ENCODE measurements around the gene XBP1. TPM values are rescaled to one million over a fixed set of nuclear protein-coding genes. Genes with fewer than 3 reads are reported as not detected.
A peak's percentile ranks its signal among the peaks of the same experiment; 100 is the strongest.
"Not testable (repeated sequence)": the region's sequence is repeated elsewhere in the genome, so short reads cannot be mapped to it uniquely, and the experiment has no call there.

The XBP1 gene
- total RNA-seq, 1 donor from 2014 or later, result 107 TPM

DNA sequence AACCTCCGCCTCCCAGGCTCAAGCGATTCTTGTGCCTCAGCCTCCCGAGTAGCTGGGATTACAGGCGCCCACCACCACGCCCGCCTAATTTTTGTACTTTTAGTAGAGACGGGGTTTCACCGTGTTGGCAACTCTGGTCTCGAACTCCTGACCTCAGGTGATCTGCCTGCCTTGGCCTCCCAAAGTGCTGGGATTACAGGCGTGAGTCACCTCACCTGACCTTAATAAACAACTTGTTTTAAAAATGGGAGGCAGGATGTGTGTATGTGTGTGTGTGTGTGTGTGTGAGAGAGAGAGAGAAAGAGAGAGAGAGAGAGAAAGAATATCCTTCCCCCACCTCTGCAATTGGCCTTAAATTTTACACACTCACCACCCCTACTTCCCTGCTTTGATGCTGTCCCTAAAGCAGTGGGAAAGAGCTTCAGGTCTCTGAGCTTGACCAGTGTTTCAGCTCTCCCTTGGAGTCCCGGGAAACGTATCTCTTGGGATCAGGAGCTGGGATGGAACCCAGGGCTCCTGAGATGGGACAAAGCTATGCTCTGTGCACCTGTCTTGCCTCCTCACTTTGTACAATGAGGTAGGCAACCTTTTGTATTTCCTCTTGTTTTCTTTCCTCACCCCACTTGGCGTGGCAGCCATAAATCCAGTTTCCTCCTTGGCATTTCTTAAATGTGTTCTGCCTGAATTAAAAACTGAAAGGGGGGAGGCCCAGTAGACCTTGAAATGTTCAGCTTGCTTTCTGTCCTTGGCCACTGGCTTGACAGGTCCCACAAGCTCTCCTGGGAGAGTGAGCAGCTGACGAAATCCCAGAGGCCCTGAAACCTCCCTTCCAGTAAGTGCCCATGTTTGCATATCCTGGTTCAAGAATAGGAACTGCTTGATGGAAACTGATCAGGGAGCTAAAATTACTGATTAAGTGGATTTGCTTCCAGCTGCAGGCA is 17.8 kb upstream of the XBP1 start:
- peak; percentile 91 for ATAC-seq

DNA sequence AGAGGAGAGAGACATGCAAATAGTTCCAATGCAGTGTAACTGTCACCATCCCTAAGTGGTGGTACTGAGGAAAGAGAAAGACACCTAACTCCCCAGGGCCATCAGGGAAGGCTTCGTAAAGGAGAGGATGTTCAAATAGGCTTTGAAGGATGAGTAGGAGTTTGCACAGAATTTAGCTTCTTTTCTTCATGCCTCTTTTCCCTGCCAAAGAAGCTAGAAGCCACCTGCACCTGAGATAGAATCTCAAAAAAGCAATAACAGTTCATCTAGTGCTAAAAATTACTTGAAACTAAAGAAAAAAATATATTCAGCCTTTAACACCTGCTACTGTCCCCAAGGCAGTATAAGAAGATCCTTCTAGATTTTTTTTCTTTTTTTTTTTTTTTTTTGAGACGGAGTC is 16.7 kb upstream of the XBP1 start:
- no peak for ATAC-seq

DNA sequence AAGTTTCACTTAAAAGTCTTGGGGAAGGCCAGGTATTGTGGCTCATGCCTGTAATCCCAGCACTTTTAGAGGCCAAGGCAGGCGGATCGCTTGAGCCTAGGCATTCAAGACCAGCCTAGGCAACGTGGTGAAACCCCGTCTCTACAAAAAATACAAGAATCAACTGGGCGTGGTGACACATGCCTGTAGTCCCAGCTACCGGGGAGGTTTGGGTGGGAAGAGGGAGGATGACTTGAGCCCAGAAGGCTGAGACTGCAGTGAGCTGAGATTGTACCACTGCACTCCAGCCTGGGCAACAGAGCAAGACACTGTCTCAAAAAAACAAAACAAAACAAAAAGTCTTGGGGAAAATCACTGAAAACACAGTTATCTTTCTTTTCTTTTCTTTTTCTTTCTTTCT is 15.4 kb upstream of the XBP1 start:
- ATAC-seq, result no peak

DNA sequence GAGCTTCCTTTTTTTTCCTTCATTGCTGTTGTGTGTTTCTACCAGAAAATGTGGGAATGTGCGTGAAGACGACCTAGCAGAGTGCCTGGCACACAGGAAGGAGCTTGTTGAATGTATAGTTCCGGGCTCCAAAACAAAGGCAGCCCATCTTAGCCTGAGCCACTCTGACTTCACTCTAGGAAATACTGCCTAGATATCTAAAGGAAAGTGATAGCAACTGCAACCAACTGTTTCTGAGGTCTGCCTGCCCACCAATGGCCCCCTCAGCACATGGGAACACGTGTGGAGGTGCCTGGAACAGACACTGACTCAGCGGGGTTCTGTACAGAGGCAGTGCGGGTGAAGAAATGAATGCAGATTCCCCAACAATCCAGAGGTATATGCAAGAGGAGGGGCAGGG is 14.7 kb upstream of the XBP1 start:
- ATAC-seq, result no peak

DNA sequence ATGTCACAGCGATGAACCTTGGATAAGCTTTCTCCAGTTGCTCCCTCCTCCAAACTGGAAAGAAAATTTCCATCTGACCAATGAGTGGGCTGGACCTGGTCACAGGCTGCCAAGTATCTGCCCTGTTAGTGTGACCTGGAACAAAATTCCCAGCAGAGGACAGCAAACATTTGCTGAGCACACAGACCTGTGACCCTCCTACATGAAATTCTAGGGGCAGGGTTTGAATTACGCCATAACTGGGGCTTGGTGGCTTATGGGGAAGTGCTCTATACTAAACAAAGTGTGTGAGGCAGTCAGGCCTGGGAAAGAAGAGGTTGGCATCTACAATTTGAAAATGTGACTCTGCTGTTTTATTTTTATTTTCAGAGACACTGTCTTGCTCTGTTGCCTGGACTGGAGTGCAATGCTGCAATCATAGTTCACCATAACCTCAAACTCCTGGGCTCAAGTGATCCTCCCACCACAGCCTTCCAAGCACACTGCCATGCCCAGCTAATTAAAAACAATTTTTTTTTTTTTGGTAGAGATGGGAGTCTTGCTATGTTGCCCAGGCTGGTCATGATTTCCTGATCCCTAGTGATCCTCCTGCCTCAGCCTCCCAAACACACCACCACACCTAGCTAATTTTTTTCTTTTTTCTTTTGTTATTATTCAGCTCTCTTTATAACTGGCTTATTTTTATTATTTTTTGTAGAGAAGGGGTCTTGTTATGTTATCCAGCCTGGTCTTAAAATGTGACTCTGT is 13.6 kb upstream of the XBP1 start:
- ATAC-seq, result no peak

DNA sequence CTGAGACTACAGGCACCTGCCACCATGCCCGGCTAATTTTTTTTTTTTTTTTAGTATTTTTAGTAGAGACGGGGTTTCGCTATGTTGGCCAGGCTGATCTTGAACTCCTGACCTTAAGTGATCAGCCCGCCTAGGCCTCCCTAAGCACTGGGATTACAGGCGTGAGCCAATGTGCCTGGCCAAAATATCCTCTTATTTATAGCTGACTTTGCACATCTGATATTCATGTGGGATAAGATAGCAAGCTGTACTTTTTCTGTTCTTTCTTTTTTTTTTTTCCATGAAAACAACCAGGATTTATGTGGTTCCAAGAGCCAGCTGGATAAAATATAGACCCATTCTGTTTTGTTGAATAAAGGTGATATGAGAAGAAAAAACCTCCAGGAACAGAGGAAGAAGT is 12.1 kb upstream of the XBP1 start:
- no peak for ATAC-seq

DNA sequence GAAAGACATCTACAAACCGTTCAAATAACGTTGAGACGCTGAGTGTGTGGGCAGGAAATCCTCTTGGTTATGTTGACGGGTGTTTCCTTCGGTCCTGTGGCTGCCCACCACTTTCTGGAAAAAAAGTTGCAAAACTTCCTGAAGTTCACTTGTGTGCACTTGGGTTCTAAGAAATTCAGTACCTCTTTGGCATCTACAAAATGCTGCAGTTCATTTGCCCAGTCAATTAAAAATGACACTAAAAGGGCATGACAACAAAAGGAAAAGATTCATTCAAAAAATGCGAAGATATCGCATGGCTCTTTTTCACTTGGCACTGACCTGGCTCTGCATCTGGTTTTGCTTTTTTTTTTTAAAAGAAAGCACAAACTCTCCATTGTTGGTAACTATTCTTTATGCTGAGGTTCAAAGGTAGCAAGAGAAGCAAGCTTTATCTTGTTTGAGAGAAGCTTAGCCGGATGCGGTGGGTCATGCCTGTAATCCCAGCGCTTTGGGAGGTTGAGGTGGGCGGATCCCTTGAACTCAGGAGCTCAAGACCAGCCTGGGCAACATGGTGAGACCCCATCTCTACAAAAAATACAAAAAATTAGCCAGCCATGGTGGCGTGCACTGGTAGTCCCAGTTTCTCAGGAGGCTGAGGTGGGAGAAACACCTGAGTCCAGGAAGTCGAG is 10.6 kb upstream of the XBP1 start:
- ATAC-seq, result no peak

DNA sequence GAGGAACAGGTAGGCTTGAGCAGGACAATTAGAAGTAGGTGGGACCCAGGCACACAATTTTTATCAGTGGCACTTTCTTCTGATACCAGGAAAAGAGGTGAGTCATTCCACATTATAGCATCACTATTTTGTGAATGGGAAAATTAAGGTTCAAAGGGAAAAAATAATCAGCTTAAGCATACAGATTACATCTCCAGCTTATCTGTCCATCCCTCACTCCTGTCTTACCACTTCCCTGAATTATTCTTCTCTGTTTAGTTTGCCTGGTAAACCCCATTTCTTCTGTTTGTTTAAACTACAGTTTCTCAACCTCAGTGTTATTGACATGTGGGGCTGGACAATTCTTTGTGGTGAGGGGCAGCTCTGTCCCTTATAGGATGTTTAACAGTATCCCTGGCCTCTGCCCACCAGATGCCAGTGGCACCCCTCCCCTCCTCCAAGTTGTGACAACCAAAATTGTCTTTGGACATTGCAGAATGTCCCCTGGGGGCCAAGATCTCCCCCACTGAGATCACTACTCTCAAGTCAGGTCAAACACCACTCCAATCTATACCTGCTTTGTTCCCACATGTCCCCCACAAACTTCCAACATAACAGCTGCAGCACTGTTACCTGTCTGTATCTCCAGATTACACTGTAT is 8.5 kb upstream of the XBP1 start:
- ATAC-seq, result no peak

DNA sequence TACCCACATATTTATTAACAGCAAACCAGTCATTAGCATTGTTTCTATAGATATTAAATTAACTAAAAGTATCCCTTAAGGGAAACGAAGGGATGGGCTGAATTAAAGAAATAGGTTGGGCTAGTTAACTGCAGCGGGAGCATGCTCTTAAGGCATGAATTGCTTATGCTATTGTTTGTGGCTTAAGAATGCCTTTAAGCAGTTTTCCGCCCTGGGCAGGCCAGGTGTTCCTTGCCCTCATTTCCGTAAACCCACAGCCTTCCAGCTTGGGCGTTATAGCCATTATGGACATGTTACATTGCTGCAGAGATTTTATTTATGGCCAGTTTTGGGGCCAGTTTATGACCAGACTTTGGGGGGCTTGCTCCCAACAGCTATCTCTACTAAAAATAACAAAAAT is 5.1 kb upstream of the XBP1 start:
- not testable (repeated sequence) for ATAC-seq

DNA sequence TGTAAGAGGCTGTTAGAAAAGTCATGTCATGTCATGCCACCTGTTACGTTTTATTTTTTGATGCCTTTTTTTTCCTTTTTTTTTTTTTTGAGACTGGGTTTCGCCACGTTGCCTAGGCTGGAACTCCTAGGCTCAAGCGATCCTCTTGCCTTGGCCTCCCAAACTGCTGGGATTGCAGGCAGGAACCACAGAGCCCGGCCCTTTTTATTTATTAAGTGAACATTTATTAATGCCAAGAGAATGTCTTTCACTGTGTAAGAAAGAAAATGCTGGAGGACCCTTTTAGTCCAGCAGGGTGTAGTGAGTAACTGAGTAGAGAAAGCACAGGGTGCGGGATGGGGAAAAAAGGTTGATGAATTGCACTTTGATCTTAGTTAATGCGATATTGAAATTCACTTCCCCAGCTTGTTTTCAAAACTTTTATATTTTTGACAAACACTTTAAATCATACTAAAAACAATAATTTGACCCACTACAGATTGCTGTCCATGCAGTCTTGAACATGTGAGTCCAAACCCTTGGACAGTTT is 2.3 kb upstream of the XBP1 start:
- no peak for ATAC-seq

DNA sequence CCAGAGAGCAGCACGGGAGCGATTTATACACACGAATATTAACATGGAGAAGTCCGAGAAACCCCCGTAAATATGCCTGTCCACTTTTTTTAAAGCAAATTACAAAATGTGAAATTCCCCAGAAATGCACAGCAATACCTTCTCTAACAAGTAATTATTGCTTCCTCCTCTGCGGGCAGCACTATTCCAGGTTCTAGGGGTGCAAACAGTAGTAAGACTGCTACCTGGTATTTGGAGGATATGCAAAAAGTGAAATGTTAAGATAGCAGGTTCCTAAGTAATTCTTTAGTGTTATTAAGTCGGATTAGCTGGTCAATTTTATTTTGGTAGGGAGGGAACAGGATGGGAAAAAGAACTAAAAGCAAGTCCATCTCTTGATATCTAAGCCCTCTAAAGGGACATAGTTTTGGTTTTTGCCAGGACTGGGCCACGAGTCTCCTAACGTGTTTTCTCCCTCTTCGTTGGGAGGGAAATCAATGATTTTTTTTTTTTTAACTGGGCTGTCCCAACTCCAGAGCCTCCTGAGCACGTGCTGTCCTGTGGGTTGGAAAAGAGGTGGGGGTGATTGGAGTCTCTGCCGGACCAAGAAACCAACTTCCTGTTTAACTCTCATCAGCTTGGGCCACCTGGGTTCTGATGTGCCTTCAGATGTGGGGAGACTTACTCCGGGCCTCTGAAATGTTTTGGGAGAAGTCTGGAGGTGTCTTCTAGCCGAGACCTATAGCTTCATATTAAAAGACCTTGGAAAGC is 1.7 kb upstream of the XBP1 start:
- no peak for ATAC-seq

DNA sequence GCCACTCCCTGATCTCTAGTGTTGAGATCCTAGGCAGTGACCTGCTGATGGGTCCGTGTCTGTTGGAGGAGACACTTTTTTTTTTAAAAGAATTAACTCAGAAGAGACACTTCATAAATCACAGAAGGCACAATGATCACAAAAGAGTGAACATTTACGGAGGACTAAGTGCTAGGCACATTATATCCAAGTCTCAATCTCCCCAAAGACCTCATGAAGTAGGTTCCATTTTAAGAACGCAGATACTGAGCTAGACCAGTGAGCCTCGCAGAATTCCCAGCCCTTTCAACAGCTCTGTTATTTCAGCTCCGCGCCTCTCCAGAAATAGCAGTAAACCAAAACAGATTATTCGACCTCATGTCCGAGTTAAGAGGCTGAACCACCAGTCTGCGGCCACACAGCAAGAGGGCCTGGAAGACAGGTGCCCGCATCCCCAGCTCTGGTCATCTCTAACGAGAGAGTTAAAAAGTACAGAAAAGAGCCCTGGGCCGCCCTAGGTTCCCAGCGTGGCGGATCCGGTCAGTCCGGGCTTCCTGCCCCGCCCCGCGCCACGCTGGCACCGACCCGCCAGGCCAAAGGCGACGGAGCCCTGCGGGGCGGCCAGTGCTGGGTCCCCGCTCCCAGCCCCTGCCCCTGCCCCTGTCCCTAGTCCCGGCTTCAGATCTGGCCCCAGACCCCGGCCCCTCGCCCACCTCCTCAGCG is 612 bp downstream of the XBP1 start:
- peak; percentile 78 for ATAC-seq

DNA sequence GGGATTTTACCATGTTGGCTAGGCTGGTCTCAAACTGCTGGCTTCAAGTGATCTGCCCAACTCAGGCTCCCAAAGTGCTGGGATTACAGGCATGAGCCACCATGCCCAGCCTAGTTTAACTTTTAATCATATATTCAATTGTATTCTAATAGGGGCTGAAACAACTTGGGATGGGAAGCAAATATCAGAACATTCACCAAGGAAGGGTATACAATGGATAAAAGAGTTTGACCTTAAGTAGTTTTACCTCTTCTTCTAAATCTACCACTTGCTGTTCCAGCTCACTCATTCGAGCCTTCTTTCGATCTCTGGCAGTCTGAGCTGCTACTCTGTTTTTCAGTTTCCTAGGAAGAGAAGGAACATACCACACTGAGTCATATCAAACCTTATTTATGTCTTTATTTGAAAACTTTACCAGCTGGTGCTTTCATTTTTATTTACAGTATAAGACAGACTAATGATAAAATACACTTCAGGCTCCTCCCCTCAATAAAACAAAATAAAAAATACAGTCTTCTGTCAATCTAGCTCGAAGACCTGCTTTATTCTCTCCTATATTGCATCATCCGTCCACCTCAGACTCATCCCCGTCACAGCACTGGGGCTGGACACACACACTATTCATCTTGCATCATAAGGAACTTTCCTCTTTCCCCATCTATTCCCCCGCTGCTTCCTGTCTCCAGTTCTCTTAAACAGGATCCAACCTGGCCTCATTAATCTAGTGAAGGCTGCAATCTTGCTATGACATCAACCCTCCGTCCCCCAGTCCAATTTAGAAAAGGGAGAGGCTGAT is 1.4 kb downstream of the XBP1 start:
- peak; percentile 79 for ATAC-seq

DNA sequence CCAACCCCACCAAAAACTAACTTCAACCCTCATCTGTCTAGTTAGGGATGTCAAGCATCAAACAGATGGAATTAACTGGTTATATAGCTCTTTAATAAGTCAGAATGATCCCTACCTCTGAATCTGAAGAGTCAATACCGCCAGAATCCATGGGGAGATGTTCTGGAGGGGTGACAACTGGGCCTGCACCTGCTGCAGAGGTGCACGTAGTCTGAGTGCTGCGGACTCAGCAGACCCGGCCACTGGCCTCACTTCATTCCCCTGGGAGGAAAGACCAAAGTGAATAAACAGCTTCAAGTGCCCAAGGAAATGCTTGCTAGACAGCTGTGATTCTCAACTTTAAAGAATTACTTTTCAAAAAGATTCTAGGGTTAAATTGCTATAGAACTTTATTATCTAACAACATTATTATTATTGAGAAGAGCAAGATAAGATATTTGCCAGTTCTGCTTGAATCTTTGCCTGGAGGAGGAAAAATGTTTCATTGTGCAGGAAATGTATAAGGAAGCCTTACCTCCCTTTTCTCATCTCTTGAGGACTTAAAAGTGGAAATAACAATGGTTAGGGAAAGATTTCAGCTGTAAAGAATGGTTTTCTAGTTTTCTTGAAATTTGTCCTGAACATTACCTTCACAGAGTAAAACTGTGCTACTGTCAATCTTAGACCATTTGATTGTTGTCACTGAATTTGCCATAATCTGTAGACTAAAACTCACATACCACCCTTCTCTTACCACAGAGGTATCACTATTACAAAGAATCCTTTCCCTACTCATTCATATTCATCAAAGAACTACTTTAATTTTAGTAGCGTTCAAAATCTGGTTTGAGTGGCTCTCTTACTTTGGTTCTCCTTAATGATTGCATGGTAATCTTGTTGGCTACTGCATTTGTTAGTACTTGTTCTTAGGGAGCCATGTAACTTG is 4.2 kb downstream of the XBP1 start:
- no peak for ATAC-seq

DNA sequence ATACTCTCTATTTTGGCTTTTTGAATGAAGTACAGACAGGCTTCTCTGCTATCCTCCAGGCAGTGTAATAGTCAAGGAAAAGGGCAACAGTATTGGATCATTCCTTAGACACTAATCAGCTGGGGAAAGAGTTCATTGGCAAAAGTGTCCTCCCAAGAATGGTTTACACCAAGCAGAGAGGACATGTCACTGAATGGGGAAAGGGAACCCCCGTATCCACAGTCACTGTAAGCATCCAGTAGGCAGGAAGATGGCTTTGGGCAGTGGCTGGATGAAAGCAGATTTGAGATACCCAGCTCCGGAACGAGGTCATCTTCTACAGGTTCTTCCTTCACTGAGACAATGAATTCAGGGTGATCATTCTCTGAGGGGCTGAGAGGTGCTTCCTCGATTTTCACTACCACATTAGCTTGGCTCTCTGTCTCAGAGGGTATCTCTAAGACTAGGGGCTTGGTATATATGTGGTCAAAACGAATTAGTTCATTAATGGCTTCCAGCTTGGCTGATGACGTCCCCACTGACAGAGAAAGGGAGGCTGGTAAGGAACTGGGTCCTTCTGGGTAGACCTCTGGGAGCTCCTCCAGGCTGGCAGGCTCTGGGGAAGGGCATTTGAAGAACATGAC is 5.2 kb downstream of the XBP1 start:
- no peak for ATAC-seq

DNA sequence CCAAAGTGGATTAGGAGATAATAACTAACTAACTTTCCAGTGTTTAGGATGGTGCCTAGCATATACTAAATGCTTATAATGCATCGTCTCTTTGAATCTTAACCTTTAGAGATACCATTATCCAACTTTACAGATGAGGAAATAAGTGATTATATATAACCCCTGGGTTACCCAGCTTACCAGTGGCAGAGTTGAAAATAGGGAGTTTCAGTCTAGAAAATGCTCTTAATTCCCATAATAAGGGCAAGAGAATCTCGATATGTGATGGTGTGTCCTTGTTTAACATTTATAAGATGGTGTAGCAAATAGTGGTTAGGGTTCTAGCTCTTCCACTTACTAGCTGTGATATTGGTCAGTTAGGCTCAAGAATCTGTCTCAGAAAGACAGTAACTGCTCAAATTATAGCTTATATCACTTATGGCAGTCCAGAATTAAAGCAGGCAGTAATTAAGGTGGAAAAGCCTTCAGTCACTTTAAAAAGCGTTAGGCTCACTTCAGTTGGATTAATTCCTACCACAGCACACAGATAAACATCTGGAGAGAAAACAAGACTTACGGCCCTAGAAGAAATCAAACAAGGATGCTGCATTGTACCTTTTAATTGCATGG is 6.3 kb downstream of the XBP1 start:
- no peak for ATAC-seq

DNA sequence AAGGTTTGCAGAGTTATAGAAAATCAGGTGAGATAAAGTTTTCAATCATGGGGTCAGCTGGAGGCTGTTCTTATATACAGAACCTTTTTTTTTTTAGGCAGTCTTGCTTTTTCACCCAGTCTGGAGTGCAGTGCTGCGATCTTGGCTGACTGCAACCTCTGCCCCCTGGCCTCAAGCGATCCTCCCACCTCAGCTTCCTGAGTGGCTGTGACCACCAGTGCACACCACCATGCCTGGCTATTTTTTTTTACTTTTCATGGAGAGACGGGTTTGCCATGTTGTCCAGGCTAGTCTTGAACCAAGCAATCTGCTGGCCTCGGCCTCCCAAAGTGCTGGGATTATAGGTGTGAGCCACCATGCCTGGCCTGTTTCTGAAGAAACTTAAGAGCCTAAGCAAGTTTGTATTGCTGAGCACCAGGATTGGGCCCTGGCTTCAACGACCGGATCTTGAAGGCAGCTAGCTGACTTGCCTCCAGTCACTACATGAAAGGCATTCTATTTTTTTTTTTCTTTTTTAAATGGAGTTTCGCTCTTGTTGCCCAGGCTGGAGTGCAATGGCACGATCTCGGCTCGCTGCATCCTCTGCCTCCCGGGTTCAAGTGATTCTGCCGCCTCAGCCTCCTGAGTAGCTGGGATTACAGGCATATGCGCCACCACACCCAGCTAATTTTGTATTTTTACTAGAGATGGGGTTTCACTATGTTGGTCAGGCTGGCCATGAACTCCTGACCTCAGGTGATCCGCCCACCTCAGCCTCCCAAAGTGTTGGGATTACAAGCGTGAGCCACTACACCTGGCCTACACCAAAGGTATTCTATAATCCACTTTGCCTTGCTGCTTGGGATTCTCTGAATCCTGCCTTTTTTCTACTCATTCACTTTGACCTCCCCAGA is 7.6 kb downstream of the XBP1 start:
- ATAC-seq, result peak; percentile 28
